ENCODE data around the gene PACS1. TPM values are rescaled to one million over a fixed set of nuclear protein-coding genes. Genes with fewer than 3 reads are reported as not detected.

Gene PACS1
- polyA plus RNA-seq, 1 of the 3 experiments (the other 2 are of a cell fraction): 37.3 TPM

DNA sequence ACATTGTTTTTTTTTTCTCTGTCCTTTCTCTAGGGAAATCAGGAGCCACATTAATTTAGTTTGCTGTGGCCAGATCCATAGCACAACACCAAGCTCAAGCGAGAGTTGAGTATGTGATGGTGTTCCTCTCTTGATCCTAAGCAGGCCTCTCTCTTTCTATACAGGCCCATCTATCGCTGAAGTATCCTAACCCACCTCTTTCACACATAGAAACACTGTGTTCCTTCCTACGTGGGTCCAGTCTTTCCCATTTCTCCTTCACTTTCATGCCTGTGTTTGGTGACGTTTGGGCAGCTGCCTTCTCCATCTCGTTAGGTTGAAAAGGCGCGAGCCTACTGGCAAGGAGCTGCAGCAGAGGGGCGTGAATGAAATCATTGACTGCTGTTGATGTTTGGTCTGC lies 2.4 kb downstream of the PACS1 start:
- H3K9me3 ChIP-seq: no peaks in the 10 kb centered on the region
- peaks cover 30% of the 10 kb centered on the region for H4K20me1 ChIP-seq (ENCODE audit: insufficient read depth)
- peak overlapping the region; percentile 93 for H3K4me2 ChIP-seq
- 92% methylated on average over 8 of the region's 8 CpGs for WGBS (ENCODE audit: low lambda C conversion rate)
- H3K9me2 ChIP-seq: no peaks in the 10 kb centered on the region
- peak overlapping the region; percentile 64 to 94; a peak in 2 of 4 replicates for H3K27ac ChIP-seq (ENCODE audit: low read depth in 2 of 2, low read length in 1 of 2)
- TF ChIP-seq, protein P1, sequence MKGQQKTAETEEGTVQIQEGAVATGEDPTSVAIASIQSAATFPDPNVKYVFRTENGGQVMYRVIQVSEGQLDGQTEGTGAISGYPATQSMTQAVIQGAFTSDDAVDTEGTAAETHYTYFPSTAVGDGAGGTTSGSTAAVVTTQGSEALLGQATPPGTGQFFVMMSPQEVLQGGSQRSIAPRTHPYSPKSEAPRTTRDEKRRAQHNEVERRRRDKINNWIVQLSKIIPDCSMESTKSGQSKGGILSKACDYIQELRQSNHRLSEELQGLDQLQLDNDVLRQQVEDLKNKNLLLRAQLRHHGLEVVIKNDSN (IDR thresholded peaks at IDR 0.05; ENCODE audit: borderline replicate concordance, low read depth): no peak
- TF ChIP-seq MEF2A (IDR thresholded peaks at IDR 0.05; ENCODE audit: borderline replicate concordance, low read depth) (no peak), FOXM1 (IDR thresholded peaks at IDR 0.05; ENCODE audit: low read depth) (no peak), MXI1 (IDR thresholded peaks at IDR 0.05; ENCODE audit: low read depth, low read length) (no peak), RXRA (IDR thresholded peaks at IDR 0.05; ENCODE audit: borderline replicate concordance, low read depth) (no peak), NRF1 (IDR thresholded peaks at IDR 0.05; ENCODE audit: low read depth, low read length) (no peak), TCF12 (IDR thresholded peaks at IDR 0.05) (no peak), TAF1 (IDR thresholded peaks at IDR 0.05; ENCODE audit: borderline replicate concordance, low read depth, low read length) (no peak), SMC3 (IDR thresholded peaks at IDR 0.05; ENCODE audit: low read depth, low read length) (no peak)
- TF ChIP-seq, protein P2, sequence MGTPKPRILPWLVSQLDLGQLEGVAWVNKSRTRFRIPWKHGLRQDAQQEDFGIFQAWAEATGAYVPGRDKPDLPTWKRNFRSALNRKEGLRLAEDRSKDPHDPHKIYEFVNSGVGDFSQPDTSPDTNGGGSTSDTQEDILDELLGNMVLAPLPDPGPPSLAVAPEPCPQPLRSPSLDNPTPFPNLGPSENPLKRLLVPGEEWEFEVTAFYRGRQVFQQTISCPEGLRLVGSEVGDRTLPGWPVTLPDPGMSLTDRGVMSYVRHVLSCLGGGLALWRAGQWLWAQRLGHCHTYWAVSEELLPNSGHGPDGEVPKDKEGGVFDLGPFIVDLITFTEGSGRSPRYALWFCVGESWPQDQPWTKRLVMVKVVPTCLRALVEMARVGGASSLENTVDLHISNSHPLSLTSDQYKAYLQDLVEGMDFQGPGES (IDR thresholded peaks at IDR 0.05; ENCODE audit: low read depth, low read length): no peak
- TF ChIP-seq, protein P3, sequence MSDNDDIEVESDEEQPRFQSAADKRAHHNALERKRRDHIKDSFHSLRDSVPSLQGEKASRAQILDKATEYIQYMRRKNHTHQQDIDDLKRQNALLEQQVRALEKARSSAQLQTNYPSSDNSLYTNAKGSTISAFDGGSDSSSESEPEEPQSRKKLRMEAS (IDR thresholded peaks at IDR 0.05; ENCODE audit: low read depth): no peak
- H3F3A ChIP-seq (replicated peaks; ENCODE audit: insufficient read depth): peaks cover 37% of the 10 kb centered on the region
- H3K36me3 ChIP-seq (replicated peaks in 1 of 2; ENCODE audit: control insufficient read depth in 1 of 2, insufficient read depth in 2 of 2, low read length in 1 of 2): peaks cover 35 to 36% of the 10 kb centered on the region in 2 experiments
- H3K4me1 ChIP-seq (ENCODE audit: control insufficient read depth in 1 of 2, insufficient read depth in 2 of 2, low read depth in 1 of 2, low read length in 1 of 2): peaks cover 20 to 30% of the 10 kb centered on the region in 2 experiments; a peak in 3 of 4 replicates
- H3K79me2 ChIP-seq (ENCODE audit: insufficient read depth): peaks cover 71% of the 10 kb centered on the region
- DNase-seq: no peak
- H3K9ac ChIP-seq: 0 out of 2 replicates have a peak overlapping the region, but pooled peaks have one; percentile 82
- no peak overlapping the region for H2AFZ ChIP-seq (ENCODE audit: low read depth)
- peak overlapping the region; percentile 83 to 85; a peak in 3 of 4 replicates for H3K4me3 ChIP-seq (ENCODE audit: low read depth in 2 of 2, low read length in 1 of 2)
- POLR2A ChIA-PET: no interaction called here
- CTCF ChIA-PET: interaction anchor here (1.3 to 8.2 kb wide), 3 partner anchors 9 to 62 kb away, joined by 3 to 74 read pairs (median 71); no protein-coding TSS in a partner anchor
- no peaks in the 10 kb centered on the region for H3K27me3 ChIP-seq (ENCODE audit: insufficient read depth)

DNA sequence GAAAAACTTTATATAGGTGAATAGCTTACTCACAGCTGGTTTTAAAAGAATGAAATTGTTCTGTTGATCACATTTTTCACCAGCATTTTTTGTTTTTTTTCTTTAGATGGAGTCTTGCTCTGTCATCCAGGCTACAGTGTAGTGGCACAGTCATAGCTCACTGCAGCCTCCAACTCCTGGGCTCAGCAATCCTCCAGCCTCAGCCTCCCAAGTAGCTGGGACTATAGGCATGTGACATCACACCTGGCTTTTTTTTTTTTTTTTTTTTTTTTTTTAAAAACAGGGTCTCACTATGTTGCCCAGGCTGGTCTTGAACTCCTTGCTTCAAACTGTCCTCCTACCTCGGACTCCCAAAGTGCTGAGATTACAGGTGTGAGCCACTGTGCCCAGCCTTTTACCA lies 3.6 kb downstream of the PACS1 start:
- H3K4me3 ChIP-seq (ENCODE audit: low read depth in 2 of 2, low read length in 1 of 2): no peak overlapping the region
- H3K27me3 ChIP-seq (ENCODE audit: insufficient read depth): no peaks in the 10 kb centered on the region
- no peaks in the 10 kb centered on the region for H3K9me3 ChIP-seq
- ChIA-PET CTCF (interaction anchor here (1.0 to 8.2 kb wide), 2 partner anchors 11 to 61 kb away, joined by 3 to 74 read pairs; no protein-coding TSS in a partner anchor), POLR2A (no interaction called here)
- peaks cover 25 to 27% of the 10 kb centered on the region in 2 experiments for H3K36me3 ChIP-seq (replicated peaks in 1 of 2; ENCODE audit: control insufficient read depth in 1 of 2, insufficient read depth in 2 of 2, low read length in 1 of 2)
- peaks cover 82% of the 10 kb centered on the region for H3K79me2 ChIP-seq (ENCODE audit: insufficient read depth)
- 100% methylated on average over 1 of the region's 1 CpG for WGBS (ENCODE audit: low lambda C conversion rate)
- peaks cover 16 to 24% of the 10 kb centered on the region in 2 experiments; a peak in 3 of 4 replicates for H3K4me1 ChIP-seq (ENCODE audit: control insufficient read depth in 1 of 2, insufficient read depth in 2 of 2, low read depth in 1 of 2, low read length in 1 of 2)
- no peak overlapping the region for H3K27ac ChIP-seq (ENCODE audit: low read depth in 2 of 2, low read length in 1 of 2)
- H3F3A ChIP-seq (replicated peaks; ENCODE audit: insufficient read depth): peaks cover 35% of the 10 kb centered on the region
- no peak overlapping the region for H2AFZ ChIP-seq (ENCODE audit: low read depth)
- DNase-seq: no peak
- H3K9ac ChIP-seq: no peak overlapping the region
- H3K4me2 ChIP-seq: no peak overlapping the region
- TF ChIP-seq FOXM1 (IDR thresholded peaks at IDR 0.05; ENCODE audit: low read depth) (no peak), SIN3A (IDR thresholded peaks at IDR 0.05; ENCODE audit: borderline replicate concordance, low read depth, low read length) (no peak), RXRA (IDR thresholded peaks at IDR 0.05; ENCODE audit: borderline replicate concordance, low read depth) (no peak), NRF1 (IDR thresholded peaks at IDR 0.05; ENCODE audit: low read depth, low read length) (no peak)
- TF ChIP-seq, protein P4, sequence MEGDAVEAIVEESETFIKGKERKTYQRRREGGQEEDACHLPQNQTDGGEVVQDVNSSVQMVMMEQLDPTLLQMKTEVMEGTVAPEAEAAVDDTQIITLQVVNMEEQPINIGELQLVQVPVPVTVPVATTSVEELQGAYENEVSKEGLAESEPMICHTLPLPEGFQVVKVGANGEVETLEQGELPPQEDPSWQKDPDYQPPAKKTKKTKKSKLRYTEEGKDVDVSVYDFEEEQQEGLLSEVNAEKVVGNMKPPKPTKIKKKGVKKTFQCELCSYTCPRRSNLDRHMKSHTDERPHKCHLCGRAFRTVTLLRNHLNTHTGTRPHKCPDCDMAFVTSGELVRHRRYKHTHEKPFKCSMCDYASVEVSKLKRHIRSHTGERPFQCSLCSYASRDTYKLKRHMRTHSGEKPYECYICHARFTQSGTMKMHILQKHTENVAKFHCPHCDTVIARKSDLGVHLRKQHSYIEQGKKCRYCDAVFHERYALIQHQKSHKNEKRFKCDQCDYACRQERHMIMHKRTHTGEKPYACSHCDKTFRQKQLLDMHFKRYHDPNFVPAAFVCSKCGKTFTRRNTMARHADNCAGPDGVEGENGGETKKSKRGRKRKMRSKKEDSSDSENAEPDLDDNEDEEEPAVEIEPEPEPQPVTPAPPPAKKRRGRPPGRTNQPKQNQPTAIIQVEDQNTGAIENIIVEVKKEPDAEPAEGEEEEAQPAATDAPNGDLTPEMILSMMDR (IDR thresholded peaks at IDR 0.05): no peak
- TF ChIP-seq, protein P5, sequence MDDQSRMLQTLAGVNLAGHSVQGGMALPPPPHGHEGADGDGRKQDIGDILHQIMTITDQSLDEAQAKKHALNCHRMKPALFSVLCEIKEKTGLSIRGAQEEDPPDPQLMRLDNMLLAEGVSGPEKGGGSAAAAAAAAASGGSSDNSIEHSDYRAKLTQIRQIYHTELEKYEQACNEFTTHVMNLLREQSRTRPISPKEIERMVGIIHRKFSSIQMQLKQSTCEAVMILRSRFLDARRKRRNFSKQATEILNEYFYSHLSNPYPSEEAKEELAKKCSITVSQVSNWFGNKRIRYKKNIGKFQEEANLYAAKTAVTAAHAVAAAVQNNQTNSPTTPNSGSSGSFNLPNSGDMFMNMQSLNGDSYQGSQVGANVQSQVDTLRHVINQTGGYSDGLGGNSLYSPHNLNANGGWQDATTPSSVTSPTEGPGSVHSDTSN (IDR thresholded peaks at IDR 0.05): no peak
- H4K20me1 ChIP-seq (ENCODE audit: insufficient read depth): peaks cover 35% of the 10 kb centered on the region
- H3K9me2 ChIP-seq: no peaks in the 10 kb centered on the region

Data from SK-N-SH (cell line).